Panc1 (cell line): ENCODE measurements around the gene MAOB.

ENCODE experiments used
- POLR2AphosphoS5 ChIP-seq: IDR thresholded peaks from 2 replicates; pipeline ENCODE4 v1.6.1; 2012; ENCODE audit warnings: mild to moderate bottlenecking, low read depth, low read length, moderate library complexity
- REST ChIP-seq, 2 experiments: IDR thresholded peaks; 2 replicates each; pipeline ENCODE4 v1.6.1; 2011 to 2012; ENCODE audit warnings: low read depth in 2 of 2, control low read depth in 1 of 2, low read length in 1 of 2, mild to moderate bottlenecking in 1 of 2, moderate library complexity in 1 of 2; ENCODE audit not compliant: insufficient read depth in 1 of 2
- SIN3A ChIP-seq: IDR thresholded peaks from 2 replicates; pipeline ENCODE4 v1.6.1; 2012; ENCODE audit warnings: low read depth, mild to moderate bottlenecking, low read length, moderate library complexity, borderline replicate concordance; ENCODE audit not compliant: insufficient read depth
- TCF7L2 ChIP-seq: IDR thresholded peaks from 2 replicates; pipeline ENCODE4 v1.6.1; 2011; ENCODE audit warnings: mild to moderate bottlenecking, low read depth, low read length, inconsistent platforms
- TF ChIP-seq, protein P1 (sequence below): fragments of 450-650 bp; IDR thresholded peaks from 2 replicates; pipeline ENCODE4 v1.5.1; 2017; ENCODE audit warnings: mild to moderate bottlenecking

DNA sequence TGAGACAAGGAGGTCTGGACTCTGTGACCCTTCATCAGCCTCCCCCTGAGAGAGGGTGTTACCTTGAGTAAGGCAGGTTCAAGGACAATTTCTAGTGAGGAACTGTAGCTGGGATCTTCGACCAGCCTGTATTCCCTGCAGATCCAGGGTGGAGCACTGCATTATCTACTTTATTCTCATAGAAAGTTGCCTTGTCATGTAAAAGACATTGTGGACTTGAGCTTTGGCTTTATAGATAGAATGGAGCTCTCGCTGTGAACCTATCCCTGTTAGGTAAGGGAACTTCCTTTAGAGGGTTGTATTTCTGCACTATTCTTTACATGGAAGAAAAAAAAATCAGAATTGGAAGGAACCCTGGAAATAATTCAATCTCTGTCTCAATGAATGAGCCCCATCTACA lies 134.8 kb downstream of the MAOB start:
- TF ChIP-seq, protein P1, sequence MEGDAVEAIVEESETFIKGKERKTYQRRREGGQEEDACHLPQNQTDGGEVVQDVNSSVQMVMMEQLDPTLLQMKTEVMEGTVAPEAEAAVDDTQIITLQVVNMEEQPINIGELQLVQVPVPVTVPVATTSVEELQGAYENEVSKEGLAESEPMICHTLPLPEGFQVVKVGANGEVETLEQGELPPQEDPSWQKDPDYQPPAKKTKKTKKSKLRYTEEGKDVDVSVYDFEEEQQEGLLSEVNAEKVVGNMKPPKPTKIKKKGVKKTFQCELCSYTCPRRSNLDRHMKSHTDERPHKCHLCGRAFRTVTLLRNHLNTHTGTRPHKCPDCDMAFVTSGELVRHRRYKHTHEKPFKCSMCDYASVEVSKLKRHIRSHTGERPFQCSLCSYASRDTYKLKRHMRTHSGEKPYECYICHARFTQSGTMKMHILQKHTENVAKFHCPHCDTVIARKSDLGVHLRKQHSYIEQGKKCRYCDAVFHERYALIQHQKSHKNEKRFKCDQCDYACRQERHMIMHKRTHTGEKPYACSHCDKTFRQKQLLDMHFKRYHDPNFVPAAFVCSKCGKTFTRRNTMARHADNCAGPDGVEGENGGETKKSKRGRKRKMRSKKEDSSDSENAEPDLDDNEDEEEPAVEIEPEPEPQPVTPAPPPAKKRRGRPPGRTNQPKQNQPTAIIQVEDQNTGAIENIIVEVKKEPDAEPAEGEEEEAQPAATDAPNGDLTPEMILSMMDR, result no peak
- TF ChIP-seq SIN3A, result no peak
- TF ChIP-seq POLR2AphosphoS5, result no peak
- no peak for TF ChIP-seq REST (IDR thresholded peaks at IDR 0.05; ENCODE audit: insufficient read depth in 1 of 2, low read depth in 2 of 2, low read length in 1 of 2)
- TF ChIP-seq TCF7L2, result no peak
